NCI-H1092 treated with DMSO at 0.1 percent for 48 hours (cell line): Measurements from ENCODE around the gene XYLT1.

ENCODE experiments used
- DNase-seq: peaks from one replicate; lab custom pipeline; 2025; lab: John Stamatoyannopoulos, UW

Gene XYLT1

GRCh38 chr16:17258077-17258599 lies 212.6 kb downstream of the XYLT1 start:
- no peak for DNase-seq

GRCh38 chr16:17257426-17258023 lies 213.2 kb downstream of the XYLT1 start:
- no peak for DNase-seq

GRCh38 chr16:17252701-17253100 lies 218.1 kb downstream of the XYLT1 start:
- no peak for DNase-seq

GRCh38 chr16:17252064-17252463 lies 218.7 kb downstream of the XYLT1 start:
- no peak for DNase-seq

- DNase-seq = no peak
These were observed 219.3 kb downstream of the XYLT1 start for GRCh38 chr16:17251496-17251895.

- peak; percentile 42 for DNase-seq
These were observed 223.6 kb downstream of the XYLT1 start for GRCh38 chr16:17246974-17247732.

GRCh38 chr16:17246268-17246885 lies 224.4 kb downstream of the XYLT1 start:
- no peak for DNase-seq

- no peak for DNase-seq
These were observed 225.0 kb downstream of the XYLT1 start for GRCh38 chr16:17245776-17246175.

GRCh38 chr16:17244872-17245551 lies 225.7 kb downstream of the XYLT1 start:
- DNase-seq = peak; percentile 9

- no peak for DNase-seq
These were observed 229.4 kb downstream of the XYLT1 start for GRCh38 chr16:17241264-17241835.

- DNase-seq = no peak
These were observed 232.3 kb downstream of the XYLT1 start for GRCh38 chr16:17238285-17239028.

- DNase-seq = no peak
These were observed 233.3 kb downstream of the XYLT1 start for GRCh38 chr16:17237350-17237944.

GRCh38 chr16:17235147-17235815 lies 235.5 kb downstream of the XYLT1 start:
- no peak for DNase-seq

- no peak for DNase-seq
These were observed 237.3 kb downstream of the XYLT1 start for GRCh38 chr16:17233318-17234002.

GRCh38 chr16:17232487-17232886 lies 238.3 kb downstream of the XYLT1 start:
- DNase-seq = no peak

- DNase-seq = no peak
These were observed 238.8 kb downstream of the XYLT1 start for GRCh38 chr16:17231972-17232371.

GRCh38 chr16:17230932-17231581 lies 239.7 kb downstream of the XYLT1 start:
- DNase-seq = no peak

- DNase-seq = no peak
These were observed 241.0 kb downstream of the XYLT1 start for GRCh38 chr16:17229766-17230165.

GRCh38 chr16:17229131-17229530 lies 241.6 kb downstream of the XYLT1 start:
- DNase-seq = no peak
